ENCODE data around the gene CHID1. TPM values are rescaled to one million over a fixed set of nuclear protein-coding genes. Genes with fewer than 3 reads are reported as not detected.

CHID1 gene
- total RNA-seq, 2 experiments from 2014 or later: 69.8 to 72.0 TPM

DNA sequence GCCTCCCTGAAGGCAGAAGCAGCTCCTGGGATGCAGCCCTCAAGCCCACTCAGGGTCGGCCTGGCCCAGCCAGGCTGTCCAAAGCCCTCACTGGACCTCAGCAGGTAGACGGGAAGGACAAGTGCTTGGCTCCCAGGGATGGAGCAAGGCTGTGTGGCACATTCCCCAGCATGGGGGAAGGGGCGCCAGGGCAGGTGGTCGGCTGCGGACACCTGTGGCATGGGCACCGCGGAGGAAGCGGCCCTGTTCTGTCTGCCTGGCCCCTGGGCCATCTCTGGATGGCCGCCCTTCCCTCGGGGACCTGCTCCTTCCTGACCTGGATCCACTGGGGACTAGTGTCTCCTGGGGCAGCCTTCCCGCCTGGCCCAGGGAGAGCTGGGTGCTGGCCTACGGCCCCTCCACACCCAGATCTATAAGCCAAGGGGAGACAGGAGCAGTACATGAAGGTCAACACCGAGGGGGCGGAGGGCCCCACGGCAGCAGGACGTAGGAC lies 26.0 kb downstream of the CHID1 start:
- ATAC-seq: no peak
- Mint-ChIP-seq H3K27ac (no peak overlapping the region), H3K36me3 (ENCODE audit: low read depth) (peaks cover 16% of the 10 kb centered on the region), H3K9me3 (no peaks in the 10 kb centered on the region), H3K4me1 (ENCODE audit: low read depth) (no peaks in the 10 kb centered on the region), H3K4me3 (no peak overlapping the region), H3K27me3 (no peaks in the 10 kb centered on the region)
- no peak for DNase-seq
- CTCF ChIA-PET: no interaction called here
- POLR2A ChIA-PET: no interaction called here
- TF ChIP-seq, protein P1, sequence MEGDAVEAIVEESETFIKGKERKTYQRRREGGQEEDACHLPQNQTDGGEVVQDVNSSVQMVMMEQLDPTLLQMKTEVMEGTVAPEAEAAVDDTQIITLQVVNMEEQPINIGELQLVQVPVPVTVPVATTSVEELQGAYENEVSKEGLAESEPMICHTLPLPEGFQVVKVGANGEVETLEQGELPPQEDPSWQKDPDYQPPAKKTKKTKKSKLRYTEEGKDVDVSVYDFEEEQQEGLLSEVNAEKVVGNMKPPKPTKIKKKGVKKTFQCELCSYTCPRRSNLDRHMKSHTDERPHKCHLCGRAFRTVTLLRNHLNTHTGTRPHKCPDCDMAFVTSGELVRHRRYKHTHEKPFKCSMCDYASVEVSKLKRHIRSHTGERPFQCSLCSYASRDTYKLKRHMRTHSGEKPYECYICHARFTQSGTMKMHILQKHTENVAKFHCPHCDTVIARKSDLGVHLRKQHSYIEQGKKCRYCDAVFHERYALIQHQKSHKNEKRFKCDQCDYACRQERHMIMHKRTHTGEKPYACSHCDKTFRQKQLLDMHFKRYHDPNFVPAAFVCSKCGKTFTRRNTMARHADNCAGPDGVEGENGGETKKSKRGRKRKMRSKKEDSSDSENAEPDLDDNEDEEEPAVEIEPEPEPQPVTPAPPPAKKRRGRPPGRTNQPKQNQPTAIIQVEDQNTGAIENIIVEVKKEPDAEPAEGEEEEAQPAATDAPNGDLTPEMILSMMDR (IDR thresholded peaks at IDR 0.05): no peak
- intact Hi-C loops (cut with micrococcal nuclease): no loop called here

DNA sequence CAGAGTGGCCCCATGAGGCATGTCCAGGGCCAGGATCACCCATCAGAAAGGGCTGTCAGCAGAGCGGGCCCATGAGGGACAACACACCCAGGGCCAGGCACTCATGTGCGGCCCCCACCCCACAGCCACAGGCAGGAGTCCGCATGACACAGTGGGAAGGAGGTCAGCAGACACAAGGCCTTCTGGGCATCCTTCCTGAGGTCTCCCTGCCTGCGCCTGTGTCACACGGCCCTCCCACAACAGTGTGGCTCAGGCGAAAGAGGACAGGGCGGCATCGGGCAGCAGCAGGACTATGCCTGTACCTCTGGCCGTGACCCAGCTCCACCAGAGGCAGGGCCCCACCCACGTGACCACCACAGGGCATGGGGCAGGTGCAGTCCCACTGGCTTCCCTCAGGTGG lies 27.1 kb downstream of the CHID1 start:
- peaks cover 19% of the 10 kb centered on the region for H3K36me3 Mint-ChIP-seq (ENCODE audit: low read depth)
- H3K27ac Mint-ChIP-seq: no peak overlapping the region
- intact Hi-C loops (cut with micrococcal nuclease): no loop called here
- ChIA-PET CTCF (no interaction called here), POLR2A (interaction anchor here (0.9 kb wide), 1 partner anchor 42 kb away, joined by 3 read pairs; no protein-coding TSS in a partner anchor)
- no peak overlapping the region for H3K4me3 Mint-ChIP-seq
- ATAC-seq (no peak), DNase-seq (no peak)
- H3K9me3 Mint-ChIP-seq: no peaks in the 10 kb centered on the region
- TF ChIP-seq, protein P1 (IDR thresholded peaks at IDR 0.05): no peak
- no peaks in the 10 kb centered on the region for H3K27me3 Mint-ChIP-seq
- no peaks in the 10 kb centered on the region for H3K4me1 Mint-ChIP-seq (ENCODE audit: low read depth)

DNA sequence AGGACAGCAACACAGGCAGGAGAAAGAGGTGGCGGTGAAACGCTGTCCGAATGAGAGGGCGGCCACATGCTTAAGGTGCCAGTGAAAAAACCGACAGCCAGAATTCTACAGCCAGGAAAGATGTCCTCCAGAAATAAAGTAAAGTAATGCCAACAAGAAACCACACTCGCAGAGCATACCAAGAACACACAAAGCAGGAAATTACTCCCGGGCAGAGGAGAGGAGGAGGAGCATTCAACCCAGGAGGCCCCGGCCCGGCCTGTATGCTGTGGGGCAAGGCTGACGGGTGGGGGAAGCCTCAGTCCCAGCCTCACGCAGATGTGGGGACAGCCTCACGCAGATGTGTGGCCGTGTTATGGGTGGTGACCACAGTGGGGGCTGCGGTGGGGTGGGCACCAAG lies 28.0 kb downstream of the CHID1 start:
- Mint-ChIP-seq H3K27me3 (no peaks in the 10 kb centered on the region), H3K9me3 (no peaks in the 10 kb centered on the region), H3K4me1 (ENCODE audit: low read depth) (no peaks in the 10 kb centered on the region), H3K36me3 (ENCODE audit: low read depth) (peaks cover 18% of the 10 kb centered on the region), H3K4me3 (no peak overlapping the region), H3K27ac (no peak overlapping the region)
- POLR2A ChIA-PET: no interaction called here
- intact Hi-C loops (cut with micrococcal nuclease): no loop called here
- ATAC-seq: no peak
- TF ChIP-seq, protein P1 (IDR thresholded peaks at IDR 0.05): no peak
- CTCF ChIA-PET: no interaction called here
- no peak for DNase-seq

DNA sequence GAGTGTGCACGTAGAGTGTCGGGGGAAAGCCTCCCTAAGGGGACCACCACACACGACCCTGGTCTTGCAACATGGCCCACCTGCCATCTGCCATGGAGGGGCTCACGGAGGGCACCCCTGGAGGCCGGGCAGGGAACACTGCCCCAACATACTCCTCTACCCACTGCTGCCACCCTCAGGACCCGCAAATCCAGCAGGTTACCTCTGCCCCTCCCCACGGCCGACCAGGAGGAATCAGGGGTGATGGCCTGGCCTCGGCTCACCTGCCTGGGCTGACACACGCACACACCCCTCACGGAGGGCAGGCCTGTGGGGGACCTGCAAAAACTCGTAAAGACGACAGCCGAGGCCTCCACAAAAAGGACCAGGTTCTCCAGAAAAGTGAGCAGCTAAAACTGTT lies 30.2 kb downstream of the CHID1 start:
- POLR2A ChIA-PET: no interaction called here
- Mint-ChIP-seq H3K27ac (no peak overlapping the region), H3K9me3 (no peaks in the 10 kb centered on the region), H3K36me3 (ENCODE audit: low read depth) (peaks cover 15% of the 10 kb centered on the region), H3K27me3 (no peaks in the 10 kb centered on the region), H3K4me1 (ENCODE audit: low read depth) (no peaks in the 10 kb centered on the region), H3K4me3 (no peak overlapping the region)
- DNase-seq (no peak), ATAC-seq (no peak)
- CTCF ChIA-PET: no interaction called here
- intact Hi-C loops (cut with micrococcal nuclease): no loop called here
- TF ChIP-seq, protein P1 (IDR thresholded peaks at IDR 0.05): no peak

DNA sequence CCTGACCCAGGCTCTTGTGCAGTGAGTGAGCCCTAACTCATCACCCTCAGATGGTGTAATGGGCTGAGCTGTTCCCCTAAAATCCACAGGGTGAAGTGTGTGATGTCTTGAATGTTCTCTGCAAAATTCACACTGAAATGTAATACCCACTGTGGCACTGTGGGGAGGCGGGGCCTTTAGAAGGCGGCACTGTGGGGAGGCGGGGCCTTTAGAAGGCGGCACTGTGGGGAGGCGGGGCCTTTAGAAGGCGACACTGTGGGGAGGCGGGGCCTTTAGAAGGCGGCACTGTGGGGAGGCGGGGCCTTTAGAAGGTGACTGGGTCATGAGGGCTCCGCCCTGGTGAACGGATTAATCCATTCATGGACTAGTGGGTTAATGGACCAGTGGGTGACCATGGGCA lies 33.0 kb downstream of the CHID1 start:
- POLR2A ChIA-PET: interaction anchor here (0.5 kb wide), 1 partner anchor 154 kb away, joined by 3 read pairs; no protein-coding TSS in a partner anchor
- H3K4me1 Mint-ChIP-seq (ENCODE audit: low read depth): no peaks in the 10 kb centered on the region
- TF ChIP-seq, protein P1 (IDR thresholded peaks at IDR 0.05): no peak
- ATAC-seq (peak; percentile 68), DNase-seq (peak; percentile 49)
- H3K9me3 Mint-ChIP-seq: no peaks in the 10 kb centered on the region
- peaks cover 21% of the 10 kb centered on the region for H3K36me3 Mint-ChIP-seq (ENCODE audit: low read depth)
- no peak overlapping the region for H3K4me3 Mint-ChIP-seq
- intact Hi-C loops (cut with micrococcal nuclease): no loop called here
- no peak overlapping the region for H3K27ac Mint-ChIP-seq
- CTCF ChIA-PET: interaction anchor here (1.3 kb wide), 1 partner anchor 29 kb away, joined by 3 read pairs; no protein-coding TSS in a partner anchor
- H3K27me3 Mint-ChIP-seq: no peaks in the 10 kb centered on the region

Measured in activated CD8-positive, alpha-beta T cell treated with anti-CD3 and anti-CD28 coated beads for 36 hours (primary cell).